B cell (primary cell): ENCODE measurements around the gene DPP9. TPM values are rescaled to one million over a fixed set of nuclear protein-coding genes. Genes with fewer than 3 reads are reported as not detected.

Source experiments
- ATAC-seq: fragments of 200-7000 bp; cut with Tn5 transposase; one replicate; pipeline ENCODE4 v1.10.0; 2021; ENCODE audit warnings: low read depth, mild to moderate bottlenecking, moderate number of reproducible peaks, moderate library complexity
- CTCF ChIA-PET: fragments of 350-600 bp; sonication (Branson Sonifier 250); formaldehyde crosslinking; loops from one replicate; lab custom pipeline; 2021; ENCODE audit warnings: antibody characterized with exemption, inconsistent platforms; lab: Charles Lee
- POLR2A ChIA-PET: fragments of 350-600 bp; sonication (Branson Sonifier 250); formaldehyde crosslinking; loops from one replicate; lab custom pipeline; 2021; ENCODE audit warnings: antibody characterized with exemption; lab: Charles Lee
- DNase-seq: peaks from one replicate; pipeline ENCODE4 v3.0.0; 2013
- H2AFZ ChIP-seq: 2 replicates; pipeline ENCODE4 v1.6.1; 2012; ENCODE audit warnings: mild to moderate bottlenecking, low read depth, low read length; ENCODE audit not compliant: insufficient read depth, poor library complexity, severe bottlenecking
- H3K27ac ChIP-seq, 2 donors: 1 replicate in 1 of 2; 2 replicates in 1 of 2; pipeline ENCODE4 v1.5.1; 2012 to 2013; ENCODE audit warnings: low read length in 2 of 2, mild to moderate bottlenecking in 2 of 2, moderate library complexity in 1 of 2
- H3K27me3 ChIP-seq, 4 experiments: fragments of 200-600 bp in 1 of 4; sonication (generic) in 1 of 4; replicated peaks in 1 of 4; 1 replicate in 2 of 4; 2 replicates in 2 of 4; pipeline versions ENCODE4 v1.6.1 to v1.7.0; 2013 to 2016; ENCODE audit warnings: low read length in 3 of 4, mild to moderate bottlenecking in 2 of 4, mixed read lengths in 1 of 4, moderate library complexity in 1 of 4; ENCODE audit not compliant: insufficient read depth in 4 of 4, control insufficient read depth in 3 of 4; ENCODE audit errors: control extremely low read depth in 1 of 4
- H3K36me3 ChIP-seq, 2 experiments: replicated peaks in 1 of 2; 1 replicate in 1 of 2; 2 replicates in 1 of 2; pipeline versions ENCODE4 v1.6.1 to v1.7.1; 2013; ENCODE audit warnings: low read length in 1 of 2; ENCODE audit not compliant: insufficient read depth in 2 of 2, control insufficient read depth in 1 of 2; ENCODE audit errors: control extremely low read depth in 1 of 2, extremely low read depth in 1 of 2
- H3K4me1 ChIP-seq, 2 donors: fragments of 200-600 bp in 1 of 2; sonication (generic) in 1 of 2; 1 replicate in 1 of 2; 2 replicates in 1 of 2; pipeline versions ENCODE4 v1.5.1 to v1.6.1; 2013 to 2017; ENCODE audit warnings: low read length in 2 of 2; ENCODE audit not compliant: control insufficient read depth in 2 of 2, insufficient read depth in 2 of 2
- H3K4me2 ChIP-seq: replicated peaks from 2 replicates; pipeline ENCODE3; 2012; ENCODE audit warnings: mild to moderate bottlenecking, low read depth, low read length; ENCODE audit not compliant: poor library complexity, severe bottlenecking
- H3K4me3 ChIP-seq, 5 experiments: fragments of 200-600 bp in 1 of 5; sonication (generic) in 1 of 5; 1 replicate in 3 of 5; 2 replicates in 2 of 5; pipeline versions ENCODE4 v1.5.1 to v1.7.0; 2011 to 2016; ENCODE audit warnings: low read length in 4 of 5, mild to moderate bottlenecking in 4 of 5, low read depth in 2 of 5, control low read depth in 1 of 5, moderate library complexity in 1 of 5; ENCODE audit not compliant: insufficient read depth in 1 of 5; ENCODE audit errors: control extremely low read depth in 1 of 5, extremely low read depth in 1 of 5
- H3K79me2 ChIP-seq: fragments of 200-600 bp; sonication (generic); one replicate; pipeline ENCODE4 v1.6.0; 2016; ENCODE audit warnings: low read length; ENCODE audit not compliant: control insufficient read depth, insufficient read depth
- H3K9ac ChIP-seq: fragments of 200-600 bp; sonication (generic); 2 replicates; pipeline ENCODE4 v1.6.1; 2017; ENCODE audit warnings: mild to moderate bottlenecking, low read length, moderate library complexity
- H3K9me3 ChIP-seq, 3 donors: one replicate each; pipeline versions ENCODE4 v1.6.1 to v1.7.1; 2013; ENCODE audit warnings: low read length in 2 of 3; ENCODE audit not compliant: control insufficient read depth in 2 of 3, insufficient read depth in 1 of 3; ENCODE audit errors: control extremely low read depth in 1 of 3
- H4K20me1 ChIP-seq: 2 replicates; pipeline ENCODE4 v1.6.0; 2012; ENCODE audit warnings: mild to moderate bottlenecking, low read length; ENCODE audit not compliant: insufficient read depth, control insufficient read depth, poor library complexity, severe bottlenecking
- H3K27ac Mint-ChIP-seq: one replicate; pipeline ENCODE4 v1.8.0; 2021; ENCODE audit warnings: mixed read lengths
- H3K27me3 Mint-ChIP-seq: one replicate; pipeline ENCODE4 v1.8.0; 2021; ENCODE audit warnings: mixed read lengths
- H3K4me1 Mint-ChIP-seq: one replicate; pipeline ENCODE4 v1.8.0; 2021; ENCODE audit warnings: mixed read lengths
- H3K4me3 Mint-ChIP-seq: one replicate; pipeline ENCODE4 v1.8.0; 2021; ENCODE audit warnings: mixed read lengths
- H3K9me3 Mint-ChIP-seq: one replicate; pipeline ENCODE4 v1.8.0; 2022; ENCODE audit warnings: mixed read lengths; ENCODE audit not compliant: insufficient read depth
- CTCF ChIP-seq: fragments of 200-600 bp; IDR thresholded peaks from one replicate; pipeline ENCODE4 v1.8.0; 2022; ENCODE audit warnings: antibody characterized with exemption, mild to moderate bottlenecking
- EZH2 ChIP-seq: IDR thresholded peaks from 2 replicates; pipeline ENCODE4 v1.6.1; 2012; ENCODE audit warnings: borderline replicate concordance, low read depth, mild to moderate bottlenecking, moderate library complexity, low read length; ENCODE audit not compliant: insufficient read depth, poor library complexity, severe bottlenecking
- WGBS: methylation state at CpG from one replicate; pipeline ENCODE4 v1.1.5; 2013; ENCODE audit warnings: missing lambda C conversion rate; ENCODE audit not compliant: insufficient coverage; 5-methylcytosine and 5-hydroxymethylcytosine counted together
- intact Hi-C: fragments of 100-400 bp; cut with micrococcal nuclease; formaldehyde crosslinking; loops from one replicate; pipeline ENCODE4 v1.10.0; 2022
- polyA plus RNA-seq: library from polyadenylated mRNA; depleted of rRNA; stranded (reverse); fragments of >200 nt; gene quantifications from 2 replicates; pipeline ENCODE4 v1.2.3, GENCODE V29; 2012
- total RNA-seq, 2 donors: library from RNA; stranded (reverse); fragments of 120-200 nt in 1 of 2; gene quantifications; 1 replicate in 1 of 2; 2 replicates in 1 of 2; pipeline versions ENCODE4 v1.2.3 to v1.2.4, GENCODE V29; 2013 to 2022

DPP9 gene
- total and polyA plus RNA-seq, 2 donors (not counting 1 experiment from before 2014, with no cell fraction given): 47.3 to 109 TPM

GRCh38 chr19:4701557-4701956 lies 22.1 kb downstream of the DPP9 start:
- Mint-ChIP-seq H3K9me3 (no peaks in the 10 kb centered on the region), H3K4me1 (no peaks in the 10 kb centered on the region), H3K4me3 (no peak overlapping the region), H3K27me3 (no peaks in the 10 kb centered on the region), H3K27ac (no peak overlapping the region)
- Histone ChIP-seq H4K20me1 (no peaks in the 10 kb centered on the region), H3K79me2 (peaks cover 2% of the 10 kb centered on the region), H3K27ac (no peak overlapping the region), H2AFZ (no peak overlapping the region), H3K9me3 (no peaks in the 10 kb centered on the region), H3K9ac (no peak overlapping the region), H3K27me3 (no peaks in the 10 kb centered on the region), H3K4me3 (no peak overlapping the region), H3K36me3 (peaks cover 14 to 74% of the 10 kb centered on the region in 2 experiments), H3K4me2 (no peak overlapping the region), H3K4me1 (no peaks in the 10 kb centered on the region)
- ChIA-PET POLR2A (interaction anchor here (0.6 kb wide), 1 partner anchor 13 kb away, joined by 4 read pairs; no protein-coding TSS in a partner anchor), CTCF (no interaction called here)
- 98% methylated on average over 4 of the region's 8 CpGs for WGBS
- intact Hi-C loops: no loop called here
- DNase-seq (no peak), ATAC-seq (no peak)
- no peak for TF ChIP-seq CTCF
- TF ChIP-seq EZH2: no peak

GRCh38 chr19:4700693-4700970 lies 23.0 kb downstream of the DPP9 start:
- Histone ChIP-seq H3K27ac (no peak overlapping the region), H2AFZ (no peak overlapping the region), H4K20me1 (no peaks in the 10 kb centered on the region), H3K27me3 (no peaks in the 10 kb centered on the region), H3K4me1 (no peaks in the 10 kb centered on the region), H3K4me2 (no peak overlapping the region), H3K9ac (no peak overlapping the region), H3K4me3 (no peak overlapping the region), H3K36me3 (peaks cover 14 to 73% of the 10 kb centered on the region in 2 experiments), H3K9me3 (no peaks in the 10 kb centered on the region), H3K79me2 (peaks cover 2% of the 10 kb centered on the region)
- WGBS: 93% methylated on average over 11 of the region's 11 CpGs
- ChIA-PET POLR2A (no interaction called here), CTCF (no interaction called here)
- no peak overlapping the region for H3K27ac Mint-ChIP-seq
- H3K4me1 Mint-ChIP-seq: no peaks in the 10 kb centered on the region
- no peak overlapping the region for H3K4me3 Mint-ChIP-seq
- no peak for ATAC-seq
- TF ChIP-seq CTCF: no peak
- TF ChIP-seq EZH2: no peak
- DNase-seq: no peak
- intact Hi-C loops: no loop called here
- no peaks in the 10 kb centered on the region for H3K27me3 Mint-ChIP-seq
- H3K9me3 Mint-ChIP-seq: no peaks in the 10 kb centered on the region
